AG10803 (cell line): ENCODE results near the gene PRR5L.
"Not testable (repeated sequence)": the region's sequence is repeated elsewhere in the genome, so short reads cannot be mapped to it uniquely, and the experiment has no call there.

ENCODE experiments used
- DNase-seq: peaks from one replicate; pipeline ENCODE4 v3.0.0; 2010; ENCODE audit warnings: low read depth
- H3K4me3 ChIP-seq: 2 replicates; pipeline ENCODE4 v1.5.1; 2011; ENCODE audit warnings: mild to moderate bottlenecking, low read length, control low read depth
- TF ChIP-seq, protein P1 (sequence below): conservative IDR thresholded peaks from 2 replicates; pipeline ENCODE4 v1.5.1; 2011; ENCODE audit warnings: mild to moderate bottlenecking, low read length, control low read depth, inconsistent platforms

Gene PRR5L

DNA sequence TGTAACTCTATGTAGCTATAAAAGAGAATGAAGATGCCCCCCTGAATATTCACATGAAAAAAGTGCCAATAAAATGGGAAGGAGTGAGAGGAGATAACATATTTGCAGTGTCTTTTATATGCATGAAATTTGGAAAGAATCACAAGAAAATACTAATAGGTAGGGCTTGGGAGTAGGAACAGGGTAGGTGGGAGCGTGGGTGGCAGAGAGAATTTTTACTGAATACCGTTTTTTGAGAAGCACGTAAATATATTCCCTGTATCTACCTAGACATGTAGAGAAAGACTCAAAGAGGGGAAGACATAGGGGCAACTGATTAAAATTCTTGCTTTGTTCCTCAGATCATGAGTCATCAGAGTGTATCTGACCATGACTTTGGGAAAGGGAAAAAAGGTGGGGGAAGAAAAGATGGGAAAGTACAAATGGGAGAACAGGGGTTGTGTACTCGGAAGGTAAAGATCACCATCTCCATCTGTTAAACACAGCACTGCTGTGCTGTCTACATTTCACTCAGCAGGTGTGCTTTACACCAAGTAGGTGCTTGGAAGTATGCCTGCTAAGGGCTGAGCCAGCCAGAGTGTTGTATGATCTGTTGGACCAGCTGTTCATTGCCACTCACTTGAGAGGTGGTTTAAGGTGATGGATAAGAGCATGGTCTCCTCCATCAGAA is 16.0 kb downstream of the PRR5L start:
- H3K4me3 ChIP-seq, result no peak overlapping the region
- DNase-seq, result no peak
- TF ChIP-seq, protein P1, sequence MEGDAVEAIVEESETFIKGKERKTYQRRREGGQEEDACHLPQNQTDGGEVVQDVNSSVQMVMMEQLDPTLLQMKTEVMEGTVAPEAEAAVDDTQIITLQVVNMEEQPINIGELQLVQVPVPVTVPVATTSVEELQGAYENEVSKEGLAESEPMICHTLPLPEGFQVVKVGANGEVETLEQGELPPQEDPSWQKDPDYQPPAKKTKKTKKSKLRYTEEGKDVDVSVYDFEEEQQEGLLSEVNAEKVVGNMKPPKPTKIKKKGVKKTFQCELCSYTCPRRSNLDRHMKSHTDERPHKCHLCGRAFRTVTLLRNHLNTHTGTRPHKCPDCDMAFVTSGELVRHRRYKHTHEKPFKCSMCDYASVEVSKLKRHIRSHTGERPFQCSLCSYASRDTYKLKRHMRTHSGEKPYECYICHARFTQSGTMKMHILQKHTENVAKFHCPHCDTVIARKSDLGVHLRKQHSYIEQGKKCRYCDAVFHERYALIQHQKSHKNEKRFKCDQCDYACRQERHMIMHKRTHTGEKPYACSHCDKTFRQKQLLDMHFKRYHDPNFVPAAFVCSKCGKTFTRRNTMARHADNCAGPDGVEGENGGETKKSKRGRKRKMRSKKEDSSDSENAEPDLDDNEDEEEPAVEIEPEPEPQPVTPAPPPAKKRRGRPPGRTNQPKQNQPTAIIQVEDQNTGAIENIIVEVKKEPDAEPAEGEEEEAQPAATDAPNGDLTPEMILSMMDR, result no peak

DNA sequence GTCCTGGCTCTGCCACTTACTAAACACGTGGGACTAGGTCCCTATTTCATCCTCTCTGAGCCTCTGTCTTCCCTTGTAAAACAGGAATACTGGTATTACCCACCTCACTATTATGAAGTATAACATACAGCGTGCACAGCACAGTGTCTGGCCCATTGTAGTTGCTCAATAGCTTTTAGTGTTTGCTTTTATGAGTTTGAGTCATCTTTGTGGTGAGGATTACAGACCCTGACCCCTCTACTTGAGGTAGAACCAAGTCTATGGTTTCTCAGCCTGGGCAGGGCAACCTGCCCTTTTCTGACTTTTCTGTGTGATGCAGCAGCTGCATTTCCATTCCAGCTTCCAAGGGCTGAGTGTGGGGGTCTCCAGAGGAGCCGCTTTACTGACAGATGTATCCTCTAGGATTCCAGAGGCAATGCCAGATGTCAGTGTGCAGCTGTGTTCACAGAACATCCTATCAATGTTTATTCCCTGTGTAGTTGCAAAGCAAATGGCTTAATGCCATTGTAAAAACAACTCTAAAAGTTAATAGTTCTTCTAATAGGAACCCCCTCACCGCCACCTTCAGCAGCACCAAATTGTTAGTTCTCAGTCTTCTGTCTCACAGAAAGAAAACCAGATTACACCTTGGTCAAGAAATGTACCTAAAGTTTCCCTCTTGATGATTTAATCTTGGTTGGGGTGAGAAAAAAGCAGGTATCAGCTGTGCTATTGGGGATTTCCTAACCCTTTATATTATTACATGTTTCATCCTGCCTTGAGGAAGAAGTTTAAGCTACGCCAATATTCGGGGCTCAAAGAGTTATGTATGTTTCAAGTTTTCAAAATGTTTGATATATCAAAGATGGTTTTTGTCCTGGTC is 16.8 kb downstream of the PRR5L start:
- DNase-seq, result peak; percentile 46
- TF ChIP-seq, protein P1, result no peak
- no peak overlapping the region for H3K4me3 ChIP-seq

DNA sequence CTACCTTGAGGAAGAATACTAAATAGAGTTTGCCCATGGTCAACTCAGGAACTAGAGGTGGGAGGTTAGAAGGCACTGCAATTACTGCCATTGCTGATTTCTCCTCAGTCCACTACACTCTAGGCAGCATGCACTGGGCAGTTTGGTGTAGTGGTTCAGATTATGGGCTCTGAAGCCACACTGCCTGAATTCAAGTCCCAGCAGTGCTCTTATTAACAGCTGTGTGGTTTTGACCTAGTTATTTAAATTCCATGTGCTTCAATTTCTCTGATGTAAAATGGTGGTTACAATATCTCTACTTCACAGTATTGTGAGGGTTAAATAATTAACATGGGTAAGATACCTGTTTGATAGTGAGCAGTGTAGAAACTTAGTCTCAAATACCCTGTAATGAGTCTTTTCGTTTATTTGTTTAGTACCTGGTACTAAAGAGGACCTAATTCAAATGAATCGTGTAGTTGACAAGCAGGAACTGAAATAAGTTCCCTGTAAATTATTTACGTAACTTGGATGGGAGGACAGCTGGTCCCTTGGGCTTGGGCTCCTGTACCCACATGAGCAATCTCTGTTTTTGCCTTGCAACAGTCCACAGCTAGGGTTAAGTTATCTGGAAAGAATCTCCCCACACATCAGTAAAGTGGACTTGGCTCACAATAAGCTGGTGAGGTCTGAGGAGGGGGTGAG is 17.8 kb downstream of the PRR5L start:
- no peak overlapping the region for H3K4me3 ChIP-seq
- no peak for DNase-seq
- TF ChIP-seq, protein P1, result no peak

DNA sequence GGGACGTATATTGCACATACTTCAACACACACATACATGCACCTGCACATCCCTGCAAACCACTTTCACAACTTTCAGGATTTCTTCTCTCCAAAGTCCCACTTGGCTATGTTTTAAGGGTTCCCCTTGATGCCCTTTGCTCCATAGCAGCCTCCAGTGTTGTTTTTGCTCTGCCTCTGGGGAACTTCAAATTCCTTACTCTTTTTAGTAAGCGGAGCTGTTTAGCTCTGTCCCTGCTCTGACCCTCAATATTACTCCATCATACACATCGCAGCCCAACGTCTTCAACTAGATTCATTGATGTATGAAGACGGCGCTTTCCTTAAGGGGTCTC is 18.3 kb downstream of the PRR5L start:
- DNase-seq, result no peak
- TF ChIP-seq, protein P1, result no peak
- no peak overlapping the region for H3K4me3 ChIP-seq

DNA sequence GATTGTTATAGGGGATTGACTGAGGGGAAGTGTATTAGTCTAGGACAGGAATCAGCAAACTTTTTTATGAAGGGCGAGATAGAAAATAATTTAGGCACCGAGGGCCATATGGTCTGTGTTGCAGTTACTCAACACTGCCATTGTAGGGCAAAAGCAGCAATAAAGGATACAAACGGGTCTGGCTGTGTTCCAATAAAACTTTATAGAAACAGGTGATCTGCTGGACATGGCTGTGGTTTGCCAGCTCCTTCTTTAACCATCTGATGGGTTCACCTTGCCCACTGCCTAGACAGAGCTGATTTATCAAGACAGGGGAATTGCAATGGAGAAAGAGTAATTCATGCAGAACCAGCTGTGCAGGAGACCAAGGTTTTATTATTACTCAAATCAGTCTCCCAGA is 20.0 kb downstream of the PRR5L start:
- TF ChIP-seq, protein P1, result no peak
- no peak overlapping the region for H3K4me3 ChIP-seq
- DNase-seq, result no peak

DNA sequence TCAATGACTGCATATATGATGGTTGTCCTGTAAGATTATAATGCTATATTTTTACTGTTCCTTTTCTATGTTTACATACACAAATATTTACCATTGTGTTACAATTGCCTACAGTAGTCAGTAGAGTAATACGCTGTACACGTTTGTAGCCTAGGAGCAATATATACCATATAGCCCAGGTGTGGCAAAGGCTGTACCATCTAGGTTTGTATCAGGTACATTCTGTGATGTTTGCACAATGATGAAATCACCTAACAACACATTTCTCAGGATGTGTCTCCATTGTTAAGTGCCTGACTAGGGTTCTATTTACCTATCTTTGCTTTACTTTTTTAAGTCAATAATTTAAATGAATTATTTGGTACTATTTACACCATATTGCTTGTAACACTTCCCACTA is 21.9 kb downstream of the PRR5L start:
- TF ChIP-seq, protein P1, result no peak
- no peak overlapping the region for H3K4me3 ChIP-seq
- DNase-seq, result no peak

DNA sequence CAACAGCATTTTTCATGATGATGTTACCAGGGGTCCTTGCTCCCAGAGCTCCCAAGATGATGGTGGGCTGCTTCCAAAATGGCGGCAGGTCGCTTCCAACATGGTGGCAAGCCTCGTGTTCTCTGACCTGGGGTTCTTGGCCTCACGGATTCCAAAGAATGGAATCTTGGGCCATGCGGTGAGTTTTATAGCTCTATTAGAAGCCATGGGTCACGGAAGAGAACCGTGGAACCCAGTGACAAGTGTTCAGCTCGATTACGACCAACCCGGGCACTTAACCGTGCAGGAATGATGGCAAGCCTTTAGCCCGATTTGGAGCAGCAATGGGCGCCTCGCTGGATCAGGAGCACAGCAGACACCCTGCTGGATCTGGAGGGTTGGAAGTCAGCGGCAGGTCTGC is 28.9 kb downstream of the PRR5L start:
- not testable (repeated sequence) for DNase-seq, H3K4me3 ChIP-seq

DNA sequence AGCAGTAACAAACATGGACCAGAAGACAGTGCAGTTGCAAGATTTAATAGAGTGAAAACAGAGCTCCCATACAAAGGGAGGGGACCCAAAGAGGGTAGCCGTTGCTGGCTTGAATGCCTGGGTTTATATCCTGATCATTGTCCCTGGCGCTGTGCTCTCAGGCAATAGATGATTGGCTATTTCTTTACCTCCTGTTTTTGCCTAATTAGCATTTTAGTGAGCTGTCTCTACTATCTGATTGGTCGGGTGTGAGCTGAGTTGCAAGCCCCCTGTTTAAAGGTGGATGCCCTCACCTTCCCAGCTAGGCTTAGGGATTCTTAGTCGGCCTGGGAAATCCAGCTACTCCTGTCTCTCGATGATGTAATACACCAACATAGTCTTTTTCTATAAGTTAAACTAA is 29.3 kb downstream of the PRR5L start:
- DNase-seq, H3K4me3 ChIP-seq: not testable (repeated sequence)
